ENCODE results near the gene ARID1B. TPM values are rescaled to one million over a fixed set of nuclear protein-coding genes. Genes with fewer than 3 reads are reported as not detected.

The ARID1B gene
- total RNA-seq, 1 donor from 2014 or later, result 108 TPM

- no peak for DNase-seq
Measured at GRCh38 chr6:157166784-157167183, 389.6 kb downstream of the ARID1B start.

GRCh38 chr6:157167837-157168236 lies 390.7 kb downstream of the ARID1B start:
- DNase-seq, result no peak

GRCh38 chr6:157168471-157168870 lies 391.3 kb downstream of the ARID1B start:
- no peak for DNase-seq

GRCh38 chr6:157169226-157169625 lies 392.0 kb downstream of the ARID1B start:
- no peak for DNase-seq

- no peak for DNase-seq
Measured at GRCh38 chr6:157169656-157170055, 392.5 kb downstream of the ARID1B start.

- no peak for DNase-seq
Measured at GRCh38 chr6:157170535-157170934, 393.4 kb downstream of the ARID1B start.

GRCh38 chr6:157171801-157172200 lies 394.6 kb downstream of the ARID1B start:
- no peak for DNase-seq

- no peak for DNase-seq
Measured at GRCh38 chr6:157172231-157172701, 395.1 kb downstream of the ARID1B start.

- DNase-seq, result peak; percentile 50
Measured at GRCh38 chr6:157172830-157173536, 395.8 kb downstream of the ARID1B start.

GRCh38 chr6:157173776-157174175 lies 396.6 kb downstream of the ARID1B start:
- peak; percentile 26 for DNase-seq

- DNase-seq, result no peak
Measured at GRCh38 chr6:157174731-157175130, 397.6 kb downstream of the ARID1B start.

GRCh38 chr6:157177731-157178336 lies 400.7 kb downstream of the ARID1B start:
- no peak for DNase-seq

- no peak for DNase-seq
Measured at GRCh38 chr6:157181649-157182048, 404.5 kb downstream of the ARID1B start.

- DNase-seq, result no peak
Measured at GRCh38 chr6:157182503-157183264, 405.5 kb downstream of the ARID1B start.

GRCh38 chr6:157184202-157185015 lies 407.2 kb downstream of the ARID1B start:
- DNase-seq, result no peak

GRCh38 chr6:157185171-157185570 lies 408.0 kb downstream of the ARID1B start:
- DNase-seq, result no peak

- no peak for DNase-seq
Measured at GRCh38 chr6:157185986-157186385, 408.8 kb downstream of the ARID1B start.

GRCh38 chr6:157186785-157187181 lies 409.6 kb downstream of the ARID1B start:
- no peak for DNase-seq

- DNase-seq, result no peak
Measured at GRCh38 chr6:157187182-157188083, 410.3 kb downstream of the ARID1B start.

- no peak for DNase-seq
Measured at GRCh38 chr6:157188213-157188612, 411.0 kb downstream of the ARID1B start.

- DNase-seq, result no peak
Measured at GRCh38 chr6:157193443-157193996, 416.3 kb downstream of the ARID1B start.
